Right renal pelvis (tissue), 4 donors: ENCODE data around the gene SSMEM1. TPM values are rescaled to one million over a fixed set of nuclear protein-coding genes. Genes with fewer than 3 reads are reported as not detected.
"Not testable (repeated sequence)": the region's sequence is repeated elsewhere in the genome, so short reads cannot be mapped to it uniquely, and the experiment has no call there.

ENCODE experiments used
- DNase-seq, 4 donors: peaks; one replicate each; pipeline ENCODE4 v3.0.0-alpha.2; 2013; ENCODE audit warnings: low read depth in 4 of 4, low spot score in 3 of 4, missing footprints in 1 of 4
- polyA plus RNA-seq, 4 donors: library from polyadenylated mRNA; unstranded; fragments of 120-200 nt; gene quantifications; one replicate each; pipeline ENCODE4 v1.2.1, GENCODE V29; 2013; ENCODE audit not compliant: insufficient read length in 4 of 4

Gene SSMEM1
- polyA plus RNA-seq, 4 donors, result 0.08 TPM; not detected in 3

DNA sequence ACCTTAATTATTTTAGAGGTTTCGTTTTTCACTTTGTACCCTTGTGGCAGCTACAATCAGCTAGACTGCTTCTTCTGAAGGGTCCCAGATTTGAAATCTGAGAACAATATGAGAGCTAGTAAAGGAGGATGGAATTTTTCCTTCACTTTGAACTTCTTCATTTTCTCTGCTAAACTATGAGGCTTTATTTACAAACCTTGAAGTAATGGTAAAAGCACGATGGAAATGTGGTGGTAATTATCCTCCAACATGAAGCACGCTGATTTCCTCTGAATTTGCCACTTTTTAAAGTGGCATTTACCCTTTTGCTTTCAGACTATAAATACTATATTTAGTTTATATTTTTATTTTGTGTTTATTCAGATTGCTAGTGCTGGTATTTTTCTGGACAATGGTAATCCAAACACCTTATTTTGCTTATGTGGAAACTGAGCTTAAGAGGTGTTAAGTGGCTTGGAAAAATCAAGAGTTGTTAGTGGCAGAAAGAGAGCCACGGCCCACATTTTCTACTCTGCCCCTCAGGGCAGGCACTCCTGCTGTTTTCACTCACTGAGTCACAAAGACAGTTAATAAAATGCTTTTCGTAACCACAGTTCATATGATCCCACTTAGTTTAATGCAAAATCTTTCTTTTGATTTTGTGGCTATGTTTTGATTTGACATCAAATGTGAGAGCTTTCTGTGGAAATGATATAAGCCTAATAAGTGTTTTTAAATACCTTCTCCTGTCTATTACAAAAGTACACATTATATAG lies 2.7 kb downstream of the SSMEM1 start:
- DNase-seq, result no peak

DNA sequence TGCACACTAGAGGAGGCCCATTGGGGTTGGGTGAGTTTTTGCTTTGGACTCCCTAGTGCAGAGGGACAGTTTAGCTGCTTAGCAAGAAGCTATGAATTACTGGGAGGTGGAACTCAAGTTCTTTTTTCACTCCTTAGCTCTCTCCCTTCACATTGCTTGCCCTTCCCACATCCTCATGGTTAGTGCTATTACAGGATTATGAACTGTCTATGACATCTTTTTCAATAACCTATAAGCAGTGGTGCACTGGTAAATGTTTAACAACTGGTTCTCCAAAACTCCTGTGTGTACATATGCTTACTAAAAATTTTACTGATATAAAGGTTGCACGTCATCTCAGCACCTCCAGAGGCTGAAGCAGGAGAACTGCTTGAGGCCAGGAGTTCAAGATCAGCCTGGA lies 6.2 kb downstream of the SSMEM1 start:
- DNase-seq, result no peak

DNA sequence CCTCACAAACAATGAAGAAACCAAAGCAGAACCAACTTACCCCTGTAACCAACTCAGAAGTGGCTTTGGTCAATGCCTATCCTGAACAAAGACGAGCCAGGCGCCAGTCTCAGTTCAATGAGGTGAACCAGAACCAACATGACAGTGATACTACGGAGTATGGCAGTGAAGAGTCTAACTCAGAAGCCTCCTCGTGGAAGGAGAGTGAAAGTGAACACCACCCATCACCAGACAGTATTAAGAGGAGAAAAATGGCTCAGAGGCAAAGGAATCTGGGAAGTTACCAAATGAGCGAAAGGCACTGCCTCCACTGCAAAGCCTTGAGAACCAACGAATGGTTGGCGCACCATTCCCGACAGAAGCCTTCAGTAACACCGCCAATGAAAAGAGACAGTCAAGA lies 8.4 kb downstream of the SSMEM1 start:
- DNase-seq, result no peak

DNA sequence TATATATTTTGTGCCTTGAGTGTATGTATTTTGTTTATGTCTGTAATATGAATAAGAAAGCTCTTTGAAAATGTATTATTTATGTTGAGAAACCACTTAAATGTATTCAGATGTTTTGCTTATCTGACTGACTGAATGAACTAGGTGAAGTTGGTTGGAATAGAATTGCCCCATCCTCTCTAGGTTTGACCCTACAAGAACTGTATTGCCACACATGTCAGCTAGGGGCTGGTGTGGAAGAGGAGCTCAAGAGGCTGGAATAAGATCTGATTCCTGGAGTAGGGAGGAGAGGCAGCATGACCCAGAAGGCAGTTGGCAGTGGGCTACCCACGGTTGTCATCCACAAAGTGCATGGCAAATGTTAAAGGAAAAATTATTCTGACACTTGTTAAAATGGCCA lies 9.1 kb downstream of the SSMEM1 start:
- DNase-seq, result no peak

DNA sequence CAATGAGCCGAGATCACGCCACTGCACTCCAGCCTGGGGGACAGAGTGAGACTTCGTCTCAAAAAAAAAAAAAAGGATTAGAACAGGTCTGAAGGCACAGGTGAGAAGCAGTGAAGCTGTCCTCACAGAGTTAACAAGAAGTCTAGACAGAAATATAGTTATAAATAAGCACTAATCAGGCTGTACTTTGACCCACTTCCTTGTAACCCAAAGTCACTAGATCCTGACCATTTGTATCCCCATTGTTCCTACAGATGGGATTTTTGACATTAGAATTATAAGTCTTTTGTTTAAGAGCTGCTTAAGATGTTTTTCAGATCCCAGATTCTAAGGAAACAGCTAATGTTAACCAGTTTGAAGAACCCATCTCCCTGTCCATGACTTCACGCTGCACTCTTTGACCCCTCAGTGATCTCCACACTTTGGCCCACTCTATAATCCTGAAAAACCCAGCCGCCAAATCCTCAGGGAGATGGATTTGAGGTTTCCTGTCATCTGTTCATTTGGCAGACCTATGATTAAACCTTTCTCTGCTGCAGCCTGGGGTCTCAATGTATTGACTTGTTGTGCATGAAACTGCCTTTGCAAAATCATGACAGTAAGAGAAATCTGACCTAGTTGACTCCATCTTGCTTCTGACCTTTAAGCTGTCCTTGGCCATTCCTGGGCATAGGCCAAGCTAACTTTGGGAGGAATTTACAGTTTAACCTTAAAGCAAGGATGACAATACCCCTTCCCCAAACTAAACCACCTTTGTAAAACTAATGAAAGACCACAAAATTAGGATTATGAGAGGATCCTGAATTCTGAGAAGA lies 11.4 kb downstream of the SSMEM1 start:
- DNase-seq, result no peak

DNA sequence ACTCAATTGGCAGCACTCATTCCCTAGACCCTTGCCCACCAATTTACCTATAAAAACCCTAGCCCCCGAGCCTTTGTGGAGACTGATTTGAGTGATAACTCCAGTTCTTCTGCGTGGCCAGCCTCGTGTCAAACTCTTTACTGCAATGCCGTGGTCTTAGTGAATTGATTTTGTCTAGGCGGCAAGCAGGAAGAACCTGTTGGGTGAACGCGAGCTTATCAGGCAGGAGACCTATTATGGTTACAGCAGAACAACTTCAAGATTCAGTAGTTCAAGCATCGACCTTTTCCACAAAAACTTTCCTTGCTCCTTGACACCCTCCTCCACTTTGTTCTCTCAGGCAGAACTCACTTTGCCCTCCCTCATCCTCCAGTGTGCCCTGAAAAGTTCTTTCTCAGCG lies 12.2 kb downstream of the SSMEM1 start:
- DNase-seq, result no peak

DNA sequence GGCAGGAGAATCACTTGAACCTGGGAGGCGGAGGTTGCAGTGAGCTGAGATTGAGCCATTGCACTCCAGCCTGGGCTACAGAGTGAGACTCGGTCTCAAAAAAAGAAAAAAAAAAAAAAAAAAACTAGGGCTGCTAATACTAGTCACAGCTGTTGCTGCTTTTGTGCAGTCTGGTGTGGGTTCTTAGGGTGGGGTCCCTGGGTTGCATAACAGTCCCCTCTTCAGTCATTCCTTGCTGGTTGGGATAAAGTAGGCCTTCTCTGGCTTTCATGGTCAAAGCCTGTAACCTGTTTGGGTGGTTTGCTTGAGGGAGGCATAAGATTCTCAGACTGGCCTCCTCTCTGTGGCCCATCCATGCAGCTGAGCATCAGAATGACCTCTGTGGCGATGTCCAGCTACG lies 14.1 kb downstream of the SSMEM1 start:
- DNase-seq, result no peak

DNA sequence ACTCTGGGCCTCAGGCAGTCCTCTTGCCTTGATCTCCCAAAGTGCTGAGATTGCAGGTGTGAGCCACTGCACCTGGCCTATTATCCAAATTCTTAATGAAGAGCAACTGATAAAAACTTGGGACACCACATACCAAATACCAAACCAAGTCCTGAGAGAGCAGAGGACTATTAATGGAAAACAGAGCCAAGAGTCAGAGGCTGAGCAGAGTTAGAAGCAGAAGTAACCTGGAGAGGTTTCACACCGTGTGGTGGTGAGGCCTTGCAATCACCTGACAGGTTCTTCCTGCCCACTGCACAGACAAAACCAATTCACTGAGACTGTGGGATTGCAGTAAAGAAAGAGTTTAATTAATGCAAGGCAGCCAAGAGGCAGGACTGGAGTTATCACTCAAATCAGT lies 16.0 kb downstream of the SSMEM1 start:
- DNase-seq, result no peak

DNA sequence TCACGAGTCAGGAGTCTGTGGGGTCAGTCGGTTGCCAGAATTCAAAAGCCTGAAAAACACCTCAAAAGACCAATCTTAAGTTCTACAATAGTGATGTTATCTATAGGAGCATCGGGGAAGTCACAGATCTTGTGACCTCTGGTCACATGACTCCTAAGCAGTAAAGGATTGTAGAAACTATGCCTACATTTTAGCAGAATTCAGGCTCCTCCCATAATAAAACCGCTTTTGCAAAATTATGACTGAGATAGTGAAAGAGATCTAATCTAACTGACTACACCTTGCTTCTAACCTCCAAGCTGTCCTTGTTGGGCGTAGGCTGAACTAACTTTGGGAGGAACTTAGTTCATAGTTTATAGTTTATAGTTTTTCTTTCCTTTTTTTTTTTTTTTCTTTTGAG lies 16.6 kb downstream of the SSMEM1 start:
- no peak for DNase-seq

DNA sequence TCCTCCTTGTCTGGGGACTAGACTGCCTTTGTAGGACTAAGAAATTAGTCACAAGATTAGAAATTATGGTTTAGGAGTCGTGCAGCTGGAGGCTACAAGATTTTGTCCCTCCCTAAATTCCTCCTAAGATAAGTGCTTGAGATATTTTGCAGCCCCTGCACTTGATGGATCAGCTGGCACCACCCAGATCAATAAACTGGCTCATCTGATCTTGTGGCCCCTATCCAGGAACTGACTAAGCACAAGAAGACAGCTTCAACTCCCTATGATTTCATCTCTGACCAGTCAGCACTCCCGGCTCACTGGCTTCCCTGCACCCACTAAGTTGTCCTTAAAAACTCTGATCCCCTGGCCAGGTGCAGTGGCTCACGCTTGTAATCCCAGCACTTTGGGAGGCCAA lies 17.3 kb downstream of the SSMEM1 start:
- DNase-seq, result not testable (repeated sequence)

DNA sequence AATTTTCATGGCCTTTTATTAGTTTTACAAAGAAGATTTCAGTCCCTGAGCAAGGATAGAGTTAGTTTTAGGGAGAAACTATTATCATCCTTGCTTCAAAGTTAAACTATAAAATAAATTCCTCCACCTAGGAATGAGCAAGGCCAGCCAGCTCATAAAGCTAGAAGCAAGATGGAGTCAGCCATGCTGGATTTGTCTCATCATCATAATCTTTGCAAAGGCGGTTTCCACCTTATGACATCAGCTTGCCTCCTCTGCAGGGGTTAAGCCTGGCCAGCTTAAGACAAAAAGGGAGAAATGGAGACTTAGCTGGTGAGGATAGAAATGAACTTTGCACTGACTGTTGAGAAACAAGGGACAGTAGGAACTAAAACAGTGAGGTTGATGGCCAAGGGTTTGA lies 18.7 kb downstream of the SSMEM1 start:
- no peak for DNase-seq

DNA sequence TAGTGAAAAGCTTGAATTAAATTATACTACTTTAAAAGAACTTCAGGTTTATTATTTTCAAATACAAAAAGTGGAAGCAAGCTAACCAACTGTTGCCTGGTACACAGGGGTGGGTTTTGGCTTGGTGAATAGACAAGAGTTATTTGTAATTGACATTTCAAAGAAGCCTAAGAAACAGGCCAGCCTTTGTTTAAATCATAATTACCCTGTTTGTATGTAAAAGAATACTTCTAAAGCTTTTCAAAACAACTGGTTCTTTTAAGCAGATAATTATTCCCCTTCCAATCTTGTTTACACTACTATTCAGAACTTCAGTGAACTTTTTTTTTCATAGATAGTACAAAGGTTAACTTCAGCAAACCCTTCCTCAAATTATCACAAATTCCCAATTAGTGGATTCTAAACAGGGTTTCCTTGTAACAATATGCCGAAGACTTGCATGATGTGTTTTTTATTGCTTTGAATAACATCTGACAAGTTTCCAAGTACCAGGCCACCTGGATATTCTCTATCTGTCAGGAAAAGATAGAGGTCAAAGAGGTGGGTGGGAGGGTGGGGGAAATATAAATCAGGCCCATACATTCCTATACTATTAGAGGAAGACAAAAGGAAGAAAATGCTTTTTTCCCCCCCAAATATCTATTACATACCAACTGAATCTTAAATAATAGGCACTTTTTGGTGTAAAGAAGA lies 20.4 kb downstream of the SSMEM1 start:
- no peak for DNase-seq

DNA sequence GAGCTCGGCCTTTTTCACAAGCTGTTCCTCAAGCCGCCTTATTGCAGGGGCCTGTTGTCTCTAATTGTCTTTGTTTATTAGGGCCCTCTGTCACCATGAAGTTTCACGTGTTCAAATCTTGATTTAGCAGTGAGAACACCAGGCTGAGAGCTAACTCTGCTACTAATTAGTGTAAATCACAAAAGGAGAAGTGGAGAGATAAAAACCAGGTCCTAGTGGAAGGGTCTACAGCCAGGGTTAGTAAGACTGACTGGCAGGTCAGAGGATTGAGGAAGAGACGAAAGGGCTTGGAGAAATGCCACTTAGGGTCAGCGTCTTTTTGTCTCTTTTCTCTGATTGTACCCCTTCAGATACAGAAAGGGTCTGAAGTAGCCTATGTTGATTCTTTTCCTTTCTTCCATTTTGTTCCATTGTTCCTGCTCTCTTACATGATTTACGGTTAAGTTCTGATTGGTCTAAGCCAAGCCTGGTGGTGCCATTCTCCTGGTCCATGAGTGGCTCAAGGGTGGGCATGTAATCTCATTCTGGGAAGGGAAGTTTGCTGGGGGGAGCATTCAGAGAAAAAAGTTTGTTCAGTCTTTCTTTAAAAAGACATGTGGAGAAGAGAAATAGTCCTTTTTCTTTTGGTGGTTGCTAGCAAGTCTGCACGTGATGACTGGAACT lies 21.3 kb downstream of the SSMEM1 start:
- DNase-seq, result no peak

DNA sequence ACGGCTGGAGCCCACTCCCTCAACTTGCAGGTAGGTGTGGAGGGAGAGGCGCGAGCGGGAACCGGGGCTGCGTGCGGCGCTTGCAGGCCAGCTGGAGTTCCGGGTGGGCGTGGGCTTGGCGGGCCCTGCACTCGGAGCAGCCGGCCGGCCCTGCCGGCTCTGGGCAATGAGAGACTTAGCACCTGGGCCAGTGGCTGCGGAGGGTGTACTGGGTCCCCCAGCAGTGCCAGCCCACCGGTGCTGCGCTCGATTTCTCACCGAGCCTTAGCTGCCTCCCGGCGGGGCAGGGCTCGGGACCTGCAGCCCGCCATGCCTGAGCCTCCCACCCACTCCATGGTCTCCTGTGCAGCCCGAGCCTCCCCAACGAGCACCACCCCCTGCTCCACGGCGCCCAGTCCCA lies 22.3 kb downstream of the SSMEM1 start:
- DNase-seq, result not testable (repeated sequence)

DNA sequence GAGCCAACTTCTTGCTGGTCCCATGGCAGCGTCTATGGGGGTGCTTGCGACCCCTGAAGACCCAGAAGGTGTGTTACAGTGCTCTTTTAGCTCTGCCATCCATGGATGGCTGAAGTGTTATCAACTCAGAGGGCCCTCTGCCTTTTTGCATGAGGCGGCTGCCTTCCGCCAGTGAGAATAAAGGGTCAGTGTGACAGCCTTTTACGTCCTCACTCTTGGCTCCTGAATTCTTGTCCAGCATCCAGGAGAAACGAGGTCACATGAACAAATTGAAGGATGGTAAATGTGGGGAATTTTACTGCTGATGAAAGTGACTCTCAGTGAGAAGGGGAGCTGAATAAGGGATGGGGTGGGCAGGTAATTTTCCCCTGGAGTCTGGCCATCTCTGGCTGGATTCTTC lies 24.1 kb downstream of the SSMEM1 start:
- DNase-seq, result no peak

DNA sequence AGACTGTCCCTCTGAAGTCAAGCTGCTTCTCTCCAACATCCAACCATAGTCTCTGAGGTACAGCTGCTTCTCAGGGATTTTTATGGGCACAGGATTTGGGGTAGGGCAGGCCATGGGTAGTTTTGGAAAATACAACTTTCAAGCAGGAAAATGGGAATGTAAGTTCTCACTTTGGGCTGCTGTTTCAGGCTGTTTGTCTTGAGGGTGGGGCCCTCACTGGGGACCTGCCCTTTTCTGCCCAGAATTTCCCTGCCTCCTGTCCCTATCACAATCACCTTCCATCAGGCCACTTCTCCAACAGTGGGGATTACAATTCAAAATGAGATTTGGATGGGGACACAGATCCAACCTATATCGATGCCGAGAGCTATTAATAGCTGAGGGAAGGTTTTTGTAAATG lies 24.5 kb downstream of the SSMEM1 start:
- DNase-seq, result no peak

DNA sequence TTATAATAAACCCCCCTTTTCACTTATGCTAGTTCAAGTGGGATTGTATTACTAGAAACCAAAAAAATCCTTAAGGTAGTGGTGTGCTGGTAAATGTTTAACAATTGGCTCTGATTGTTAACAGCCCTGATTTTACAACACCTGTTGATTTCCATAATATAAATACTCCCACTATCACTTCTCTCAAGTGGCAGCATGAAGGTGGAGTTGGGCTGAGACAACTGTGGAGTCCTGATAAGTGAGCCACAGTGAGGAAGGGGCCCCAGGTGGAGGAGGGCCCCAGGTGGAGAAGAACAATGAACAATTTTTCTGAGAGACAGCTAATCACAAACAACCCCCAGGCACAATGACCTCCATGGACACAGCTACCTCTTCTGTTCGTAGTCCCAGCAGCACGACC lies 26.4 kb downstream of the SSMEM1 start:
- no peak for DNase-seq

DNA sequence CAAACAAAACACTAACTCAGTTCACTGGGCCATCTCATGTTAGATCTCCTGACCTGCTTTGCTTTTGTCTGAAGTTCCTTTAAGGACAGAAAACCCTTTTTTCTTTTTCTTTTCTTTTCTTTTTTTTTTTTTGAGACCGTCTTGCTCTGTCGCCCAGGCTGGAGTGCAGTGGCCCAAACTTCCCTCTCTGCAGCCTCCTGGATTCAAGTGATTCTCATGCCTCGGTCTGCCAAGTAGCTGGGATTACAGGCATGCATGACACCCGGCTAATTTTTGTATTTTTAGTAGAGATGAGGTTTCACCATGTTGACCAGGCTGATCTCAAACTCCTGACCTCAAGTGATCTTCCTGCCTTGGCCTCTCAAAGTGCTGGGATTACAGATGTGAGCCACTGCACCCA lies 28.7 kb downstream of the SSMEM1 start:
- not testable (repeated sequence) for DNase-seq

DNA sequence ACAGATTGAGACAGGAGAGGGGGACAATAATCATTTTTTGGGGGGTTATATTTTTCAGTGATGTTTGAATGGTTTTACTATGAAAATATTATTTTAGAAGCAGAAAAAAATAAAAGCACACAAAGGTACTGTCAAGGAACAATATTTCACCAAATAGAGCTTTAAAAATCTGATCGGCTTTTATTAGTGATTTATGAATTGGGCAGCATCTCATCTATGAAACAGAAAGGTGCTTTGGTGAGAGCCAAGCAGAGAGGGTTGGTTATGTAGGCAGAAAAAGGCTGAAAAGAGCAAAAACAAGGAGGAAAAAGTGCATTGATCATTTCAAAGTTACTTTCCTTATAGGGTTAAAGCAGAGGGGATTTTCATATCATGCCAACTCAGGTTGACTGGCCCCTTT lies 32.6 kb downstream of the SSMEM1 start:
- DNase-seq, result no peak

DNA sequence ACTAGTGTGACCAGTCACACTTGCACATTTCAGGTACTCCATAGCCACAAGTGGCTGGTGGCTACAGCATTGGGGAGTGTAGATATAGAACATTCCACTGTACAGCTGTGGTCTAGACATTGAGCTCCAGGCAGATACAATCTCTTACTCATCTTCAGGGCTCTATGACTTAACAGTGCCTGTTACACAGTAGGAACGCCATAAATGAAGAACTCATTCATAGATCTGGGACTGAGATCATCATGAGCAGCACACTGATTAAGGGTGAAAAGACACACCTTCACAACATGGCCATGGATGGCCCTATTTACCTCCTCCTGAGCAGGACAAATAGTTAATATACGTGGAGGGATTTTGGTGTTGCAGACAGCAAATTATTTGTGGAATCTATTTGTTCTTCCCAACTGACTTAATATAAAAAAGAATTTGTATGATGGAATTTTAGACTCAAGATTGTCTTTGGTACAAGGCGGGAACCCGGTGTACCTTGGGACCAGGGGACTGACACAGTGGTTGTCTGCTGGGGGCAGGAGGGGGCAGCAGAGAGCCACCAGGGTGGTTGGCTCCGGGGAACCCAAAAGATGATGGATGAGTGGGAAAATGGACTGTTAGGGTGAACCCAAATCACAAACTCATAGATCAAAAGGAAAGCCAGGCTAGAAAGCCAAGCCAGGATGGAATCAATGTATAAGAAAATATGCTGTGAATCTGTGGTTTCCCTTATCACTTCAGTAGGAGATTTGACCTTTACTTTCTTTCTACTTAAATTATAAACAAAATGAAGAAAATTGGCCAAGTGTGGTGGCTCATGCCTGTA lies 34.7 kb downstream of the SSMEM1 start:
- no peak for DNase-seq
